Pancreas (tissue), 10 donors: ENCODE data around the gene SLC5A7. TPM values are rescaled to one million over a fixed set of nuclear protein-coding genes. Genes with fewer than 3 reads are reported as not detected.

Source experiments
- ATAC-seq, 4 donors: fragments of 200-7000 bp; cut with Tn5 transposase; one replicate each; pipeline versions ENCODE4 v1.8.0 to v1.9.1; 2020; ENCODE audit warnings: mild to moderate bottlenecking in 4 of 4, moderate library complexity in 4 of 4
- DNase-seq, 6 donors: peaks; one replicate each; pipeline ENCODE4 v3.0.0-alpha.2; 2020
- FAIRE-seq: peaks from 2 replicates; lab custom pipeline; 2012; peaks lifted over from hg19 to GRCh38; lab: Jason Lieb, UNC
- H3K27ac ChIP-seq, 4 donors: fragments of 200-600 bp; sonication (generic); 1 replicate in 3 of 4; 2 replicates in 1 of 4; pipeline versions ENCODE4 v1.5.0 to v1.8.0; 2020
- H3K27me3 ChIP-seq, 4 donors: fragments of 200-600 bp; one replicate each; pipeline ENCODE4 v1.8.0; 2021
- H3K36me3 ChIP-seq, 3 donors: fragments of 200-600 bp; sonication (generic) in 1 of 3; one replicate each; pipeline versions ENCODE4 v1.5.0 to v1.8.0; 2020 to 2021
- H3K4me1 ChIP-seq, 3 donors: fragments of 200-600 bp; one replicate each; pipeline ENCODE4 v1.8.0; 2021
- H3K4me3 ChIP-seq, 4 donors: fragments of 200-600 bp; sonication (generic) in 2 of 4; one replicate each; pipeline versions ENCODE4 v1.5.0 to v1.8.0; 2020 to 2021
- H3K9me3 ChIP-seq, 4 donors: fragments of 200-600 bp; one replicate each; pipeline ENCODE4 v1.8.0; 2021
- CTCF ChIP-seq, 4 donors: fragments of 200-600 bp; sonication (generic) in 3 of 4; IDR thresholded peaks; one replicate each; pipeline versions ENCODE4 v1.5.0 to v1.8.0; 2021; ENCODE audit warnings: antibody characterized with exemption in 4 of 4
- WGBS, 2 donors: extraction: QIAGEN DNeasy Blood & Tissue Kit; methylation state at CpG; one replicate each; pipeline ENCODE4 v1.1.7; 2013; 5-methylcytosine and 5-hydroxymethylcytosine counted together
- intact Hi-C, 3 donors: fragments of 100-400 bp; cut with DNase I; formaldehyde crosslinking; loops; one replicate each; pipeline versions ENCODE4 v1.11.1 to v1.14.2; 2022
- polyA plus RNA-seq, 2 donors: library from polyadenylated mRNA; stranded (reverse); fragments of 200-250 nt; gene quantifications; one replicate each; pipeline ENCODE4 v1.2.3, GENCODE V29; 2013
- total RNA-seq, 6 donors: library from RNA; stranded (reverse); fragmentation: NEBNext Ultra II Directional in 4 of 6; extraction: Animal tissue kit (Norgen Biotek cat#: 25700) in 4 of 6; gene quantifications; one replicate each; pipeline versions ENCODE4 v1.2.1 to v1.2.4, GENCODE V29; 2021 to 2023
- donor health status: healthy with polysubstance abuse.
- donor health status: DM: no; HTN: no; CAD: no; lungs with moderate emphysema.
- donor health status: DM: no; HTN: no; CAD: no.
- donor health status: control.
- donor health status: control.
- donor health status: Bipolar disorder and iron deficiency.
- donor health status: DM: yes; HTN: yes; CAD: no.
- donor health status: DM: no; HTN: no; CAD: no.
- donor health status: DM: no; HTN: no; CAD: no.
- donor health status: DM: yes; HTN: yes; CAD: no.

SLC5A7 gene
- total and polyA plus RNA-seq, 8 donors = 0.04 to 0.19 (median 0.09) TPM; not detected in 5

DNA sequence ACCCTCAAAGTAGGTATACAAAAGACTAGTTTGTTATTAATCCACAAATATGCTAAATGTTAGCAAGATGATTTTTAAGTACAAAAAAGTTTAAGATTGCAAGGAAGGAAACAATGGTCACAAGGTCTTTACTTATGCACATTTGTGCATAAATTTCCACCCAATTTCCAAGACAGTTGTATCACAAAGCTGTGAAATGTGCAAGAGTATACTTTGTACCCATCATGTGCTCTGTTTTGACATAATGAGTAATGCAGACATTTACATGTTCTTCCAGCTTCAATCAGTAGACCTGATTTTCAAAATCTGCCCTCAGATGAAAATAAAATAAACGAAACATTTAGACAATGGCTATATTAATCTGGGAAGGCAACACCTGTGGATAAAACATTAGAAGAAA is 27.0 kb downstream of the SLC5A7 start:
- intact Hi-C loops = no loop called here
- no peak for TF ChIP-seq CTCF (IDR thresholded peaks at IDR 0.05)
- no peak overlapping the region for H3K27ac ChIP-seq
- ATAC-seq (no peak), FAIRE-seq (no peak), DNase-seq (no peak)
- H3K9me3 ChIP-seq = no peaks in the 10 kb centered on the region
- no peak overlapping the region for H3K4me3 ChIP-seq
- H3K27me3 ChIP-seq = no peaks in the 10 kb centered on the region
- WGBS, 2 donors = 46 to 64% methylated on average over 1 of the region's 1 CpG
- no peaks in the 10 kb centered on the region for H3K36me3 ChIP-seq
- H3K4me1 ChIP-seq = no peaks in the 10 kb centered on the region

DNA sequence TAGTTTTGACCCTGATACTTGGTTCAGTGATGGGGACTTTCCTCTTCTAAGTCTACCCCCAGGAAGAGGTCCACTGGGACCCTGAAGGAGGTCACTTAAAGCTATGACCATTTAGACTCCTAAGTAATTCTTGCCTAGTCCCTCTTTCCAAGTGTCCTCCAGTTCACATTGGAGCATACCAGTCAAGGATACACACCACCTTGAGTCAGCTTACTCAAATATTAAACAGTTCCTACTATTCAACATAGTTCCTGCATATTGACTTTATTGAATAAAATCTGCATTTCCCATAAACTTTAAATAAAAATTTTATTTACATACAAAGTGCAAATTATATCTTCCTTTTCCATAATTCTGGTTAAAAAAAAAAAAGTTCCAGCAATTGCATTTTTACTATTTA is 36.3 kb downstream of the SLC5A7 start:
- DNase-seq (no peak), FAIRE-seq (no peak), ATAC-seq (no peak)
- no peak overlapping the region for H3K27ac ChIP-seq
- no peaks in the 10 kb centered on the region for H3K4me1 ChIP-seq
- intact Hi-C loops = no loop called here
- no peak overlapping the region for H3K4me3 ChIP-seq
- H3K36me3 ChIP-seq = no peaks in the 10 kb centered on the region
- H3K9me3 ChIP-seq = no peaks in the 10 kb centered on the region
- no peaks in the 10 kb centered on the region for H3K27me3 ChIP-seq
- TF ChIP-seq CTCF (IDR thresholded peaks at IDR 0.05) = no peak

DNA sequence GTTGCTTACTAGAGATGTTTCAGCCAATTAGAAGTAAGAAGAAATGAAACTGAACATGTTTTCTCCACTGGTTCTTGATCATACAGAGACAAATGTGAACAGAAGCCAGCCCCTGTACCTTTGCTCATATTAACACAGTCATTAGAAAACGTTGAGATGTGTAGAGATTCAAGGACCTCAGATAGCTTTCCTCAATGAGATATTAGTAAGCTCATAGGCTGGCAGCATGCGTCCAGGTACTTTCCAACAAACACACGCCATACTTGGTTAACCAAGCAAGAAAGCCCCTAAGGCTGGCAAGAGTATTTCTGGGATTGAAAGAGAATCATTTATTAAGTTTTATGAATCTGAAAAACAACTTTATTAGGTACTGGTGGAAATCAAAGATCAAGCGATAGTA is 37.5 kb downstream of the SLC5A7 start:
- DNase-seq (no peak), FAIRE-seq (no peak), ATAC-seq (no peak)
- H3K27ac ChIP-seq = no peak overlapping the region
- TF ChIP-seq CTCF (IDR thresholded peaks at IDR 0.05) = no peak
- H3K4me1 ChIP-seq = no peaks in the 10 kb centered on the region
- no peaks in the 10 kb centered on the region for H3K27me3 ChIP-seq
- H3K4me3 ChIP-seq = no peak overlapping the region
- no peaks in the 10 kb centered on the region for H3K9me3 ChIP-seq
- intact Hi-C loops = no loop called here
- H3K36me3 ChIP-seq = no peaks in the 10 kb centered on the region
- 67 to 70% methylated on average over 4 of the region's 4 CpGs for WGBS, 2 donors

- no peaks in the 10 kb centered on the region for H3K36me3 ChIP-seq
- no peak overlapping the region for H3K27ac ChIP-seq
- TF ChIP-seq CTCF (IDR thresholded peaks at IDR 0.05) = no peak
- ATAC-seq = no peak
- H3K4me1 ChIP-seq = no peaks in the 10 kb centered on the region
- H3K9me3 ChIP-seq = no peaks in the 10 kb centered on the region
- H3K4me3 ChIP-seq = no peak overlapping the region
- WGBS, 2 donors = 84 to 91% methylated on average over 1 of the region's 1 CpG
- FAIRE-seq = no peak
- H3K27me3 ChIP-seq = no peaks in the 10 kb centered on the region
- DNase-seq = no peak
- intact Hi-C loops = no loop called here
These were observed 39.9 kb downstream of the SLC5A7 start for GRCh38 chr2:108026092-108026794.

- DNase-seq (no peak), FAIRE-seq (no peak), ATAC-seq (no peak)
- no peaks in the 10 kb centered on the region for H3K4me1 ChIP-seq
- no peaks in the 10 kb centered on the region for H3K27me3 ChIP-seq
- intact Hi-C loops = no loop called here
- H3K27ac ChIP-seq = no peak overlapping the region
- H3K4me3 ChIP-seq = no peak overlapping the region
- TF ChIP-seq CTCF (IDR thresholded peaks at IDR 0.05) = no peak
- H3K9me3 ChIP-seq = no peaks in the 10 kb centered on the region
- 70 to 84% methylated on average over 2 of the region's 2 CpGs for WGBS, 2 donors
- H3K36me3 ChIP-seq = no peaks in the 10 kb centered on the region
These were observed 43.2 kb downstream of the SLC5A7 start for GRCh38 chr2:108029496-108029895.
